Activated CD4-positive, alpha-beta T cell treated with anti-CD3 and anti-CD28 coated beads, Interleukin-2, amount 50 U/mL, for 16 hours (primary cell): ENCODE data around the gene SLC6A12.

Experiments used
- DNase-seq: peaks from one replicate; pipeline ENCODE4 v3.0.0-alpha.2; 2020

Gene SLC6A12

GRCh38 chr12:213527-213932, 427 bp downstream of the SLC6A12 start:
- no peak for DNase-seq

DNA sequence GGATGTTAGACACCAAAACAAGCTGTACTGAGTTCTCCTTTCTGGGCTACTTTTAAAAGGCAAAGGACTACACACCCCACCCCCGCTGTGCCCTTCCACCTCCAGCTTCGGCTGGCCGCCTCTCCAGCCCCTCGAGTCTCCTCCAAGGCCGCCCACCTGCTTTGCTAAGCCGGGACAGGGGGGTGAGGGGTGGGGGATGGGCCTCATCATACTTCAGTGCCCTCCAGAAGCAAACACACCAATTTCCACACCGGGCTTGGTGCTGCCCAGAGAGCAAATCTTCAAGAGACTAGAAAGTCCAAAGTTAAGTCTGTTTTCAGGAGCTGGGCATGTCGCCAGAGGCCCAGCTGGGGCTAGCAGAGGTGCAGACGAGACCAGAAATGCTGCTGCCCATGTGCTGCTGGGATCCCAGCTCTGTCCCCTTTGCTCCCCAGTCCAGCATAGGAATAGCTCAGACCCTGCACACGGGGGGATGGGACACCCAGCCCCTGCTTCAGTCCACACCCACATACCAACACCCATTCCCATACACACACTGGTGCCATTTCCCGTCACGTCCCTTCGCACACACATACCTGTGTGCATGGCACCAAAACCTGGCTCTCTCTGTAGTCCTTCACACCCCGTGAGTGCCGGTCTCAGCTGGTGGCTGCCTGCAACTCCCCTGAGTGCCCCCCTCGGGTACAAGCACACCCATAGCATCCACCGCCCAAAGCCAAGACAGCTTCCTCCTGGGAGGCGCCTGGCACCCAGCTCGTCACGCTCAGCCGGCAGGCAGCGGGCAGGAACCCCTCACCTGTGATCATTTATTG, 1.0 kb downstream of the SLC6A12 start:
- no peak for DNase-seq

- no peak for DNase-seq
Measured at GRCh38 chr12:212415-212714, 1.6 kb downstream of the SLC6A12 start.

- no peak for DNase-seq
Measured at GRCh38 chr12:211639-212414, 2.1 kb downstream of the SLC6A12 start.

DNA sequence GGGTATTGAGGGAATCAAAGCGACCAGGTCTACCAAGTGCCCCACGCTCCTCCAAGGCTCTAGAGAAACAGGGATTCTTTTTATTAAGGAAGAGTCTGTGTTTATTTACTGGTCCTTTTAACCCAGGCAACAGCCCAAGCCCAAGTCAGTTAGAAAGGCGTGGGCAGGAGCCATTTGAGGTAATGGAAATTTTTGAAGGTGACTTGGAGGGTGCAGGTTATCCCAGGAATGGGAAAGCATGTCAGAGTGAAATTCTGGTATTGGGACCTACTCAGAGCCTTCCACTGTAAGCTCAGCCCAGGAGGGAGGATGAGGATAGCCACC, 2.9 kb downstream of the SLC6A12 start:
- no peak for DNase-seq

- DNase-seq = no peak
Measured at GRCh38 chr12:210277-211141, 3.4 kb downstream of the SLC6A12 start.

- no peak for DNase-seq
Measured at GRCh38 chr12:209851-210250, 4.1 kb downstream of the SLC6A12 start.

DNA sequence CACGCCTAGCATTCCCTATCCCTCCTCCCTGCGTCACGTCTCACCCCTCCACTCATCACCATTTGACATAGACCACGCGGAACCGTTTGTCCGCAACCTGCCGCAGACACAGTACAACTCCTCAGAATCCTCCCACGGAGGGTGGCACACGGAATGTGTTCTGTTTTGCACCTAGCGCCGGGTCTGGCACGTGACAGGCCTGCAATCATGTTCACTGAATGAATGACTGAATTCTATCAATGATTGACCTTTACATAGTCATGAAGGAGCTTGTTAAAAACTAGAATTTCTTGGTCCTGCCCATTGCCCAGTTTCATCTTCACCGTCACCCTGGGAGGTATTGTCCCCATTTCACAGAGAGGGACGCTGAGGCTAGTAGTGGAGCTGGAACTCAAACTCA, 4.7 kb downstream of the SLC6A12 start:
- no peak for DNase-seq

- no peak for DNase-seq
Measured at GRCh38 chr12:208813-209212, 5.1 kb downstream of the SLC6A12 start.

GRCh38 chr12:207804-208203, 6.2 kb downstream of the SLC6A12 start:
- DNase-seq = no peak

- no peak for DNase-seq
Measured at GRCh38 chr12:206746-207440, 7.1 kb downstream of the SLC6A12 start.

DNA sequence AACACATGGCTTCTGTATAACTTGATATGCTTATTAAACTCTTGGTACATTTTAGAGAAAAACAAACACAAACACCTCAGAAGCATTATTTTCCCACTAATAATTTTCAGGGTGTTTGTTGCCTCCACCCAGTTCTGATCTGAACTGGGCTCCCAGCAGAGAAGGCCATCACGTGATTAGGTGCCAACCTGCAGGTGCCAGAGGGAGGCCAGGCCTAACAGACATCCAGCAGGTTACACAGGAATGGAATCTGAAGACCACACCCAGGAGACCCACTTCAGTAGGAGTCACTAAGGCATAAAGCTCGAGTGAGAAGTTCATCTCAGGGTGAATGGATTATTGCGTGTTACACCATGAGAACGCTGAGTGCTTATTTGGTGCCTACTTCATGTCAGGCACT, 8.9 kb downstream of the SLC6A12 start:
- DNase-seq = no peak

DNA sequence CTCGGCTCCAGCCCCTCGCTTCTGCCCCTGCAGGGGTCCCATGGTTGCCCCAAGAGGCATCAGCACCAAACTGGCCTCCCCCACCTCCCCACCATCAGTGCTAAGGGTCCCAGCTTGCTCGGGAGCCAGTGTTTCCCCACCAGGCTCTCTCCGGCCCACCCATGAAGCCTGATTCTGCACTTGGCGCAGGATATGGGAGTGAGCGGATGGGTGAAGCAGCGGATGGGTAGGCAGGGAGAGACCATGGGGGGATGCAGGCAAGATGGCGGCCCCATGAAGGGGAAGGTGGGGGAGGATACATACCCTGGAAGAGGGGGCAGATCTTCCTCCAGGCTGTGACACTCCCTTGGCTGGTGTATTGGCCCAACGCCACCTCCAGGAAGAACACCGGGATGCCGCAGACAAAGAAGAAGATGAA, 9.7 kb downstream of the SLC6A12 start:
- no peak for DNase-seq

- DNase-seq = no peak
Measured at GRCh38 chr12:203462-204260, 10.3 kb downstream of the SLC6A12 start.

DNA sequence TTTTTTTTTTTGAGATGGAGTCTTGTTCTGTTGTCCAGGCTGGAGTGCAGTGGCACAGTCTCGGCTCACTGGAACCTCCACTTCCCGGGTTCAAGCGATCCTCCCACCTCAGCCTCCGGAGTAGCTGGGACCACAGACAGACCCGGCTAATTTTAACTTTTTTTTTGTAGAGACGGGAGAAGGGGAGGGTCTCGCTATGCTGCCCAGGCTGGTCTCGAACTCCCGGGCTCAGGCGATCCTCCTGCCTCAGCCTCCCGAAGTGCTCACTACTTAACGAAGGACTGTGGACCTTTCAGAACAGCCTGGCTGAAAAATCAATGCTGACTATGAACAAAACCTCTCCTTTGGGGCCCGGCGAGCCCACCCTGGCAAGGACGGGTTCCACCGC, 10.9 kb downstream of the SLC6A12 start:
- no peak for DNase-seq

DNA sequence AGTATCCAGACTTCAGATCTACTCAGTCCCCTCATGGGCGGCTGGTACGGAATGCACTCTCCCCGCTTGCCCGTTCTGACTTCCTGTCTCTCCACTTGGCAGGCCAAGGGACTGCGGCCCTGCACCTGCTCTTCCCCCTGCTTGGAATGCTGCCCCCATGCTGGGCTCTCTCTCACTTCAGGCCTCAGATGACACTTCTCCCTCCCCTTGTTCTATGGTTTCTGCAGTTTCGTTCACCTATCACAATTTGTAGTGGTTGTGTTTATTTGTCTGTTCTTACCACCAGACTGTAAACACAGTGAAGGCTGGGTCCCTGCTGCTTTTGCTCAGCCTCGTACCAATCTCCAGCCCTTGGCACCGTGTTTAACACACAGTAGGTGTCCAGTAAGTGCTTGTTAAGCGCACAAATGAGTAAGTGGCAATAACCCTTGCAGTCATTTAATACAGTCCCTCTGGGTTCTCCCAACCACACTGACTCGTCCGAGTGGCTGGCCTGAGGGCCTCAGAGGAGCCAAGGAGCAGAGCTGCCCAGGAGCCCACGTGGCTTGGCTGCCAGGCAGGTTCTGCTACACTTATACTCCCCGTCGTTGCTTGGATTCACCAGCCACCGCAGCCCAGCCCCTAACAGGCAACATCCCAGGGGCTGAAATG, 11.8 kb downstream of the SLC6A12 start:
- DNase-seq = no peak

DNA sequence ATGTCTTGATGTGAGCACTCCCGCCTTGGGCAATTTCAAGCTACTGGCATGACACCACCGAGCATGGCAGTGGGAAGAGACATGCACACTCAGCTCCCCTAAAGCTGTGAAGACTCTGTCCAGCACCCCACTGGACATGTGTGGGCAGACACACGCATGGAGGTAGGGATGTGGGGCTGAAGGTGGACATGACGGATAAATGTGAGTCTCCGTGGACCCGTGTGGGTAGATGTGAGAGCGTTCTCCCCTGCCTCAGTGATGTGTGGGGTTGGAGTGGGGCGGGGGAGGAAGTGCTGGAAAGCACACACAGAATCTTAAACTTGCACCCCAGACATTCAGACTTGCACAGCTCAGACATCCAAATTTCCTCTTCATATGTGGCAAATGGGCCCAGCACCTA, 12.6 kb downstream of the SLC6A12 start:
- no peak for DNase-seq

DNA sequence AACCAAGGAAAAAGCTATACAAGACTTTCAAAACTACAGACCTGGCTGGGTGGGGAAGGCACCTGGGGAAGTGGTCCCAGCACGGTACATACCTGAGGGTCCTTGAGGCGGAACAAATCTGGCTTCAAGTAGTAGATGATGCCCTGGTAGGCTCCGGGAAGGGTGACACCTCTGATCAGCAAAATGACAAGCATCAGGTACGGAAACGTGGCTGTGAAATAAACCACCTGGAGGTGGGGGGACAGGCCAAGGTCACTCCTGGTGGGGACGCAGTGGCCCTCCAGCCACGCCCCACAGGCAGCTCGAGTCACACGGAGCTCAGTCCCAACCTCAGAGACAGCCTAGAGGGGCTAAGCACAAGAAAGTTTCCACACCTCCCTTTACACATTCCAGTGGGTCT, 15.3 kb downstream of the SLC6A12 start:
- DNase-seq = no peak

DNA sequence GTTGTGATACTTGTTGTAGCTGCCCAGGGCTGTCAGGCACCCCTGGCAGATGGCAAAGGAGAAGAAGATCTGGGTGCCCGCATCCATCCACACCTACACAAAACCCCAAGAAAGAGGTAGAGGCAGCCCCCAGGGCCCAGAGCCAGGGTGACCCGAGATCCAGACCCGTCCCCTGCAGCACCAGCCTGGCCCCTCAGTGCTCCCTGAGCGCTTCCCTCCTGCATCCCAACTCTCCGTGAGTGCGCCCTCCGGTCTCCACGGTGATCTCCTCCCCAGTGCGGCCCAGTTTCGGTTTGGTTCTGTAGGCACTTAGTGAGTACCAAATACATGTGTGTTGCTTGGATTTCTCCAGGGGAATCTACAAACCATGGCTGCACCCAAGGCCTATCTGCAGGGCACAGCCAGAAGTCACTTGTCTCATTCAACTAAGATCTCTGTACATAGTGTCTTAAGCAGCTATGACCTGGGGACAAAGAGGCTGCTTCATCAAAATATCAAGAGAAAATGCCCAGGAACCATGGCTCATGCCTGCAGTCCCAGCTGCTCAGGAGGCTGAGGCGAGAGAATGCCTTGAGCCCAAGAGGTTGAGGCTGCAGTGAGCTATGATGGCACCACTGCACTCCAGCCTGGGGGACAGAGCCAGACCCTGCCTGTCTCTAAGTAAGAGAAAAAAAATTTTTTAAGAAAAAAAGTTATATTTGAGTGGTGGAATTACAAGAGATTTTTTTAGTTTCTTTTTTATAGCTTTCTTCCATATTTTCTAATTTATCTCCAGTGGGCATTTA, 15.9 kb downstream of the SLC6A12 start:
- no peak for DNase-seq

DNA sequence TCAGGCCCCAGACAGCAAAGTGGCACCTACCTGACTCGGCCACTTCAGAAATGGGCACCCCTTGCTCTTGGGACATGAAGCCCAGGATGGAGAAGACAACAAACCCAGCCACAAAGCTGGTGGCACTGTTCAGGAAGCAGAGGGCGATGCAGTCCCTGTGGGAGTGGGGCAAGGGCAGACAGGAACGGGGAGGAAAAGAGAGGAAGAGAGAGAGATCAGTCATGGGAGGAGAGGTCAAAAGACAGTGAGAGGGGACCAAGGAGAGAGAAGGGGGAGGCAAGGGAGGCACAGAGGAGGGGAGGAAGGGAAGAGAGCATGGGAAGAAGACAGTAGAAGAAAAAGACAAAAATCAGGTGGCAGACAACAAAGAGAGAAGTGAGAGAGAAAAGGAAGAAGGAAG, 16.6 kb downstream of the SLC6A12 start:
- no peak for DNase-seq

DNA sequence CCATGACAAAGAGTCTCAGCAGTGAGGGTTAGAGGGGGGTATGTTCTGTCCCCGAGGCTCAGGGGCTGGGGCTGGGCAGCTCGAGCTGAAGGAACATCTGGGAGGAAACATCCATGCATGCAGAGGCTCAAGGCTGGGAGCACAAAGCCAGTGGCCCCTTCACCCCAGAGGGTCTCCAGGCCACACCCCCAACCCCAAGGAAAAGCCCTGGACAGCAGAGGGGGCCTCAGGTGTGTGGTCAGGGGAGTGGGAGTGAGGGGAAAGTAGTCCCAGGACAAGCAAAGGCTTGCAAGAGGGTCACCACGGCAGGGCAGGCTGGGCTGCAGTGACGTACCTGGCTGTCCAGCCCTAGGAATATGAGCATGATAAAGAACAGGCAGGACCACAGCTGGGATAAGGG, 17.5 kb downstream of the SLC6A12 start:
- DNase-seq = no peak
